HCT116 (cell line): ENCODE data around the gene CWF19L1. TPM values are rescaled to one million over a fixed set of nuclear protein-coding genes. Genes with fewer than 3 reads are reported as not detected.

Experiments used
- ATAC-seq: fragments of 200-7000 bp; cut with Tn5 transposase; 2 replicates; pipeline ENCODE4 v1.9.1; 2020; ENCODE audit warnings: mild to moderate bottlenecking, moderate library complexity
- BruUV-seq: library from RNA; stranded (reverse); fragments of 400-500 nt; replicated peaks from 2 replicates; lab custom pipeline; 2021; lab: Mats Ljungman, UMichigan
- CTCF ChIA-PET: fragments of 300-600 bp; sonication (Branson Sonifier 250); formaldehyde crosslinking; loops from one replicate; lab custom pipeline; 2021; ENCODE audit warnings: antibody characterized with exemption; lab: Charles Lee
- POLR2A ChIA-PET: fragments of 300-600, 350-600 bp; sonication (Branson Sonifier 250); formaldehyde crosslinking; loops from one replicate; lab custom pipeline; 2021; ENCODE audit warnings: antibody characterized with exemption; lab: Charles Lee
- RAD21 ChIA-PET, 2 experiments: fragments of 300-600 bp; sonication (Branson Sonifier 250); formaldehyde crosslinking; loops; one replicate each; lab custom pipeline; 2023; ENCODE audit warnings: low total read pairs in 2 of 2; ENCODE audit not compliant: uncharacterized antibody in 2 of 2, unreplicated experiment in 2 of 2, low non-redundant PET in 1 of 2; lab: Charles Lee
- DNase-seq: peaks from one replicate; pipeline ENCODE4 v3.0.0-alpha.2; 2010; ENCODE audit warnings: low read depth, low spot score
- H2AFZ ChIP-seq: fragments of 200-600 bp; shearing (Covaris generic), sonication (generic); 2 replicates; pipeline ENCODE4 v1.6.1; 2017; ENCODE audit warnings: low read depth, mixed run types, mixed read lengths, antibody characterized with exemption, low read length; ENCODE audit not compliant: poor library complexity, severe bottlenecking
- H3K27ac ChIP-seq: 2 replicates; pipeline ENCODE4 v1.5.1; 2012; ENCODE audit warnings: low read depth, low read length
- H3K27me3 ChIP-seq: fragments of 200-600 bp; sonication (generic); 2 replicates; pipeline ENCODE4 v1.6.1; 2016; ENCODE audit warnings: mixed run types, low read length, mixed read lengths; ENCODE audit not compliant: insufficient read depth
- H3K36me3 ChIP-seq, 2 experiments: fragments of 200-500 bp in 1 of 2; fragments of 200-600 bp in 1 of 2; sonication (Bioruptor generic) in 1 of 2; sonication (generic) in 1 of 2; 2 replicates each; pipeline versions ENCODE4 v1.5.1 to v1.6.1; 2014 to 2016; ENCODE audit warnings: low read length in 2 of 2, inconsistent platforms in 1 of 2, mixed read lengths in 1 of 2, mixed run types in 1 of 2; ENCODE audit not compliant: insufficient read depth in 2 of 2, control insufficient read depth in 1 of 2
- H3K4me1 ChIP-seq, 2 experiments: fragments of 200-600 bp in 1 of 2; sonication (generic) in 1 of 2; 2 replicates each; pipeline versions ENCODE4 v1.5.1 to v1.6.1; 2012 to 2017; ENCODE audit warnings: low read length in 2 of 2, inconsistent platforms in 1 of 2, mild to moderate bottlenecking in 1 of 2, mixed read lengths in 1 of 2, mixed run types in 1 of 2, moderate library complexity in 1 of 2; ENCODE audit not compliant: insufficient read depth in 2 of 2, control insufficient read depth in 1 of 2
- H3K4me2 ChIP-seq: fragments of 200-600 bp; sonication (generic); 2 replicates; pipeline ENCODE4 v1.6.1; 2017; ENCODE audit warnings: mixed run types, low read length, mixed read lengths
- H3K4me3 ChIP-seq, 2 experiments: fragments of 200-600 bp in 1 of 2; sonication (generic) in 1 of 2; replicated peaks in 1 of 2; 2 replicates each; pipeline ENCODE4 v1.5.1; 2011 to 2016; ENCODE audit warnings: low read length in 2 of 2, control low read depth in 1 of 2, low read depth in 1 of 2, mild to moderate bottlenecking in 1 of 2, mixed read lengths in 1 of 2, mixed run types in 1 of 2
- H3K79me2 ChIP-seq: fragments of 200-600 bp; sonication (generic); 2 replicates; pipeline ENCODE4 v1.6.1; 2017; ENCODE audit warnings: mild to moderate bottlenecking, mixed run types, low read length, moderate library complexity, mixed read lengths; ENCODE audit not compliant: insufficient read depth
- H3K9ac ChIP-seq: fragments of 200-600 bp; sonication (generic); 2 replicates; pipeline ENCODE4 v1.6.1; 2016; ENCODE audit warnings: low read length, mixed read lengths
- H3K9me2 ChIP-seq: fragments of 200-600 bp; sonication (generic), shearing (Covaris generic); 2 replicates; pipeline ENCODE4 v1.6.1; 2017; ENCODE audit warnings: mixed run types, mild to moderate bottlenecking, moderate library complexity; ENCODE audit not compliant: insufficient read depth
- H3K9me3 ChIP-seq, 2 experiments: fragments of 200-500 bp in 1 of 2; fragments of 200-600 bp in 1 of 2; sonication (Bioruptor generic) in 1 of 2; sonication (generic) in 1 of 2; 2 replicates each; pipeline ENCODE4 v1.6.1; 2014 to 2017; ENCODE audit warnings: low read length in 2 of 2, mixed read lengths in 2 of 2, inconsistent platforms in 1 of 2, low read depth in 1 of 2, mild to moderate bottlenecking in 1 of 2, mixed run types in 1 of 2, moderate library complexity in 1 of 2; ENCODE audit not compliant: control insufficient read depth in 1 of 2, insufficient read depth in 1 of 2
- H4K20me1 ChIP-seq: fragments of 200-600 bp; sonication (generic), shearing (Covaris generic); 2 replicates; pipeline ENCODE4 v1.6.1; 2017; ENCODE audit warnings: mixed run types, mild to moderate bottlenecking, moderate library complexity; ENCODE audit not compliant: insufficient read depth
- CBX3 ChIP-seq: IDR thresholded peaks from 2 replicates; pipeline ENCODE4 v1.6.1; 2012; ENCODE audit warnings: low read depth
- EGR1 ChIP-seq: IDR thresholded peaks from 2 replicates; pipeline ENCODE4 v1.6.1; 2012; ENCODE audit warnings: low read depth
- ELF1 ChIP-seq: IDR thresholded peaks from 2 replicates; pipeline ENCODE4 v1.6.1; 2012; ENCODE audit warnings: low read depth, borderline replicate concordance
- EZH2 ChIP-seq: fragments of 200-600 bp; sonication (generic); IDR thresholded peaks from 2 replicates; pipeline ENCODE4 v1.6.1; 2017; ENCODE audit warnings: antibody characterized with exemption, mixed run types
- FOSL1 ChIP-seq: IDR thresholded peaks from 2 replicates; pipeline ENCODE4 v1.6.1; 2012; ENCODE audit warnings: low read depth
- JUND ChIP-seq: IDR thresholded peaks from 2 replicates; pipeline ENCODE4 v1.6.1; 2012
- POLR2AphosphoS5 ChIP-seq: IDR thresholded peaks from 2 replicates; pipeline ENCODE4 v1.6.1; 2011; ENCODE audit warnings: mild to moderate bottlenecking, low read depth, low read length, moderate library complexity
- ZFX ChIP-seq: fragments of 450-650 bp; IDR thresholded peaks from 2 replicates; pipeline ENCODE4 v1.6.1; 2017
- intact Hi-C: fragments of 100-400 bp; cut with micrococcal nuclease; formaldehyde crosslinking; loops from 2 replicates; pipeline ENCODE4 v1.10.0; 2022
- total RNA-seq: library from RNA; stranded (reverse); gene quantifications from one replicate; pipeline ENCODE4 v1.2.1, GENCODE V29; 2021; ENCODE audit not compliant: unreplicated experiment
- TF ChIP-seq, protein P1 (sequence below): IDR thresholded peaks from 2 replicates; pipeline ENCODE4 v1.6.1; 2012; ENCODE audit warnings: low read depth
- TF ChIP-seq, protein P2 (sequence below): IDR thresholded peaks from 2 replicates; pipeline ENCODE4 v1.6.1; 2012

CWF19L1 gene
- total RNA-seq, 1 experiment from 2014 or later, result 41.7 TPM

DNA sequence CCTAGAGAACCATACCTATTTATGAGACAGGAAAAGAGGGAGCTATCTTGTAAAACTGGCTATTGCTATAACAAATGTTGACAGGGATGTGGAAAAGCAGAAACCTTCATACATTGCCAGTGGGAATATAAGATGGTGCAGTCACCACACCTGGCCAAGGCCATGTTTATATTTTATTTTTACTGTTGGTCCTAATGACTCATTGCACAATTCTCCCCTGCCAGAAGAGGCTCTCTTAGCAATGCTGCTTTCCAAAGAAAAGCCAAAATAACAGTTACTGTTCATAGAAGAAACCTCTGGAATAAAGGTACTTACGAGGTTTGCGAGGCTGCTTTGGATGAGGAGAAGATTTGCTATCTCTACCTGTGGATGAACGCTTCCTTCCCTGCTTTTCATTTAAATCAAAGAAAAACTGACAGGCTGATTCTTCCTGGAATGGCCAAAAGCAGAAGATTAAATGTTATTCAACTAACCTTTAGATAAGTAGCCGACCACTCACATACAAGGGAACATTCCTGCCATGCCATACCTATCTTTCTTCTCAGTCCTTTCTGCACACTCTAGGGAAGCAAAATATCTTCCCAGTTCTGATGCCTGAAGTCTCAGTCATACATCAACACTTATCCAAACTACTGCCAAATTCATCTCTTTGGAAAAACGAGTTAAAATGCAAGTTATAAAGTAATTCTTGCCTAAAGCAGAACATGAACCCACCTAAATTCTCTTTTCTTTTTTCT is 21.8 kb downstream of the CWF19L1 start (continued):
- TF ChIP-seq, protein P1, sequence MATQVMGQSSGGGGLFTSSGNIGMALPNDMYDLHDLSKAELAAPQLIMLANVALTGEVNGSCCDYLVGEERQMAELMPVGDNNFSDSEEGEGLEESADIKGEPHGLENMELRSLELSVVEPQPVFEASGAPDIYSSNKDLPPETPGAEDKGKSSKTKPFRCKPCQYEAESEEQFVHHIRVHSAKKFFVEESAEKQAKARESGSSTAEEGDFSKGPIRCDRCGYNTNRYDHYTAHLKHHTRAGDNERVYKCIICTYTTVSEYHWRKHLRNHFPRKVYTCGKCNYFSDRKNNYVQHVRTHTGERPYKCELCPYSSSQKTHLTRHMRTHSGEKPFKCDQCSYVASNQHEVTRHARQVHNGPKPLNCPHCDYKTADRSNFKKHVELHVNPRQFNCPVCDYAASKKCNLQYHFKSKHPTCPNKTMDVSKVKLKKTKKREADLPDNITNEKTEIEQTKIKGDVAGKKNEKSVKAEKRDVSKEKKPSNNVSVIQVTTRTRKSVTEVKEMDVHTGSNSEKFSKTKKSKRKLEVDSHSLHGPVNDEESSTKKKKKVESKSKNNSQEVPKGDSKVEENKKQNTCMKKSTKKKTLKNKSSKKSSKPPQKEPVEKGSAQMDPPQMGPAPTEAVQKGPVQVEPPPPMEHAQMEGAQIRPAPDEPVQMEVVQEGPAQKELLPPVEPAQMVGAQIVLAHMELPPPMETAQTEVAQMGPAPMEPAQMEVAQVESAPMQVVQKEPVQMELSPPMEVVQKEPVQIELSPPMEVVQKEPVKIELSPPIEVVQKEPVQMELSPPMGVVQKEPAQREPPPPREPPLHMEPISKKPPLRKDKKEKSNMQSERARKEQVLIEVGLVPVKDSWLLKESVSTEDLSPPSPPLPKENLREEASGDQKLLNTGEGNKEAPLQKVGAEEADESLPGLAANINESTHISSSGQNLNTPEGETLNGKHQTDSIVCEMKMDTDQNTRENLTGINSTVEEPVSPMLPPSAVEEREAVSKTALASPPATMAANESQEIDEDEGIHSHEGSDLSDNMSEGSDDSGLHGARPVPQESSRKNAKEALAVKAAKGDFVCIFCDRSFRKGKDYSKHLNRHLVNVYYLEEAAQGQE, result no peak
- no peak for TF ChIP-seq ZFX
- no peak for TF ChIP-seq EGR1
- TF ChIP-seq ELF1, result no peak
- no peak for TF ChIP-seq JUND
- no peak for TF ChIP-seq POLR2AphosphoS5
- no peak for TF ChIP-seq EZH2
- TF ChIP-seq CBX3, result no peak

DNA sequence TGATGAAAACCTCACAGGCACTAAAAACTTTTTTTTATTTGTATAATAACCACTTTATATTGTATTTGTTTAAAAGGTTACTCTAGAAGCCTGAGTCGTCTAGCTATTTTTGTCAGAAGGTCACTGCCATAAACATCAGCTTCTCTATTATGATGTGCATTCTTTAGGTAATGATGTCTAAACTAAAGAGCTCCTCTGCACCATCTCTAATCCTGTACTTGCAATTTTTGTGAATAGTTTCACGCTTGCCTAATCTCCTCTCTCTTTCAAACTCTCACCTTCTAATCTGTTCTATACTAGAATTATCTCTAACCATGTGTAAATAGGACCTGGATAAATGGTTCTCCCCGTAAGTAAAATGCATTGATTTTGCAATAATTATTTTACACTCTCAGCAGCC is 27.6 kb downstream of the CWF19L1 start:
- ChIA-PET CTCF (interaction anchor here (1.5 to 2.3 kb wide), 2 partner anchors 20 to 394 kb away, joined by 7 to 11 read pairs; no protein-coding TSS in a partner anchor), POLR2A (no interaction called here)
- peaks cover 34 to 65% of the 10 kb centered on the region in 2 experiments for H3K36me3 ChIP-seq

More for the DNA sequence above, 27.6 kb downstream of the CWF19L1 start:
- Histone ChIP-seq H4K20me1 (no peaks in the 10 kb centered on the region), H3K4me2 (no peak overlapping the region), H3K79me2 (peaks cover 5% of the 10 kb centered on the region; the same call in 1 of the 2 replicates), H3K4me3 (no peak overlapping the region), H3K4me1 (no peaks in the 10 kb centered on the region), H3K27me3 (no peaks in the 10 kb centered on the region), H3K27ac (no peak overlapping the region), H3K9me3 (no peaks in the 10 kb centered on the region), H3K9me2 (no peaks in the 10 kb centered on the region), H3K9ac (no peak overlapping the region), H2AFZ (no peak overlapping the region)
- no peak for DNase-seq
- no TSS peak for BruUV-seq
- TF ChIP-seq, protein P2, sequence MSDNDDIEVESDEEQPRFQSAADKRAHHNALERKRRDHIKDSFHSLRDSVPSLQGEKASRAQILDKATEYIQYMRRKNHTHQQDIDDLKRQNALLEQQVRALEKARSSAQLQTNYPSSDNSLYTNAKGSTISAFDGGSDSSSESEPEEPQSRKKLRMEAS, result no peak
- no peak for TF ChIP-seq CBX3
- no peak for TF ChIP-seq FOSL1
- intact Hi-C loops, result loop anchor here (5.0 kb wide), 1 partner anchor 393 kb away; no protein-coding TSS in a partner anchor
- no peak for ATAC-seq
- RAD21 ChIA-PET, result no interaction called here
